Nephron progenitor cell (in vitro differentiated cells): ENCODE results near the gene KIF5A.

Experiments used
- DNase-seq: peaks from one replicate; pipeline ENCODE4 v3.0.0; 2021
- H3K27ac Mint-ChIP-seq: 2 replicates; pipeline ENCODE4 v1.8.0; 2021; ENCODE audit warnings: mild to moderate bottlenecking, moderate library complexity, mixed read lengths
- H3K27me3 Mint-ChIP-seq: 2 replicates; pipeline ENCODE4 v1.8.0; 2021; ENCODE audit warnings: mild to moderate bottlenecking, low read depth, mixed read lengths; ENCODE audit not compliant: poor library complexity
- H3K36me3 Mint-ChIP-seq: 2 replicates; pipeline ENCODE4 v1.8.0; 2021; ENCODE audit warnings: low read depth, mixed read lengths
- H3K4me1 Mint-ChIP-seq: 2 replicates; pipeline ENCODE4 v1.8.0; 2021; ENCODE audit warnings: mixed read lengths
- H3K4me3 Mint-ChIP-seq: 2 replicates; pipeline ENCODE4 v1.8.0; 2021; ENCODE audit warnings: mild to moderate bottlenecking, moderate library complexity, mixed read lengths
- H3K9me3 Mint-ChIP-seq: 2 replicates; pipeline ENCODE4 v1.8.0; 2021; ENCODE audit warnings: mild to moderate bottlenecking, moderate library complexity, mixed read lengths
- CTCF ChIP-seq: fragments of 200-600 bp; sonication (generic); IDR thresholded peaks from 2 replicates; pipeline ENCODE4 v1.5.0; 2021; ENCODE audit warnings: antibody characterized with exemption

Gene KIF5A

GRCh38 chr12:57606821-57607220, 57.0 kb downstream of the KIF5A start:
- Mint-ChIP-seq H3K4me3 (peak overlapping the region; percentile 27), H3K9me3 (no peaks in the 10 kb centered on the region), H3K27ac (no peak overlapping the region), H3K36me3 (peaks cover 30% of the 10 kb centered on the region), H3K27me3 (peaks cover 43% of the 10 kb centered on the region), H3K4me1 (peaks cover 40% of the 10 kb centered on the region)
- no peak for DNase-seq
- no peak for TF ChIP-seq CTCF

- Mint-ChIP-seq H3K36me3 (peaks cover 23% of the 10 kb centered on the region), H3K4me1 (peaks cover 47% of the 10 kb centered on the region), H3K27me3 (peaks cover 55% of the 10 kb centered on the region), H3K27ac (no peak overlapping the region), H3K9me3 (no peaks in the 10 kb centered on the region), H3K4me3 (no peak overlapping the region)
- no peak for DNase-seq
- no peak for TF ChIP-seq CTCF
These were observed 58.3 kb downstream of the KIF5A start for GRCh38 chr12:57607958-57608663.

- Mint-ChIP-seq H3K9me3 (no peaks in the 10 kb centered on the region), H3K4me3 (peak overlapping the region; percentile 82), H3K27ac (no peak overlapping the region), H3K27me3 (peaks cover 62% of the 10 kb centered on the region), H3K4me1 (peaks cover 38% of the 10 kb centered on the region), H3K36me3 (peaks cover 35% of the 10 kb centered on the region)
- no peak for TF ChIP-seq CTCF
- no peak for DNase-seq
These were observed 59.4 kb downstream of the KIF5A start for GRCh38 chr12:57609101-57609780.

GRCh38 chr12:57609781-57610553, 60.1 kb downstream of the KIF5A start:
- no peaks in the 10 kb centered on the region for H3K9me3 Mint-ChIP-seq
- no peak for TF ChIP-seq CTCF

GRCh38 chr12:57610554-57611107, 60.8 kb downstream of the KIF5A start:
- peak overlapping the region; percentile 82 for H3K4me3 Mint-ChIP-seq
- no peak for TF ChIP-seq CTCF
- no peak overlapping the region for H3K27ac Mint-ChIP-seq
- H3K36me3 Mint-ChIP-seq = peaks cover 48% of the 10 kb centered on the region
- DNase-seq = peak; percentile 28
- H3K4me1 Mint-ChIP-seq = peaks cover 29% of the 10 kb centered on the region
- peaks cover 71% of the 10 kb centered on the region for H3K27me3 Mint-ChIP-seq
- no peaks in the 10 kb centered on the region for H3K9me3 Mint-ChIP-seq

More at GRCh38 chr12:57609781-57610553, 60.1 kb downstream of the KIF5A start:
- Mint-ChIP-seq H3K4me1 (peaks cover 35% of the 10 kb centered on the region), H3K36me3 (peaks cover 42% of the 10 kb centered on the region), H3K27ac (no peak overlapping the region), H3K4me3 (peak overlapping the region; percentile 82), H3K27me3 (peaks cover 69% of the 10 kb centered on the region)
- DNase-seq = peak; percentile 38
